Fibroblast of villous mesenchyme (primary cell): Measurements from ENCODE around the gene ADIG. TPM values are rescaled to one million over a fixed set of nuclear protein-coding genes. Genes with fewer than 3 reads are reported as not detected.

Experiments
- DNase-seq: peaks from one replicate; pipeline ENCODE4 v3.0.0-alpha.2; 2010; ENCODE audit warnings: low read depth
- H3K4me3 ChIP-seq: 2 replicates; pipeline ENCODE4 v1.5.1; 2011; ENCODE audit warnings: low read depth, mild to moderate bottlenecking, low read length
- total RNA-seq: library from RNA; depleted of rRNA; stranded (reverse); fragments of >200 nt; gene quantifications from 2 replicates; pipeline ENCODE4 v1.2.3, GENCODE V29; 2012
- TF ChIP-seq, protein P1 (sequence below): IDR thresholded peaks from 2 replicates; pipeline ENCODE4 v1.5.1; 2012; ENCODE audit warnings: low read depth, mild to moderate bottlenecking, low read length; ENCODE audit not compliant: insufficient read depth

The ADIG gene
- total RNA-seq = not detected in 2 replicates

DNA sequence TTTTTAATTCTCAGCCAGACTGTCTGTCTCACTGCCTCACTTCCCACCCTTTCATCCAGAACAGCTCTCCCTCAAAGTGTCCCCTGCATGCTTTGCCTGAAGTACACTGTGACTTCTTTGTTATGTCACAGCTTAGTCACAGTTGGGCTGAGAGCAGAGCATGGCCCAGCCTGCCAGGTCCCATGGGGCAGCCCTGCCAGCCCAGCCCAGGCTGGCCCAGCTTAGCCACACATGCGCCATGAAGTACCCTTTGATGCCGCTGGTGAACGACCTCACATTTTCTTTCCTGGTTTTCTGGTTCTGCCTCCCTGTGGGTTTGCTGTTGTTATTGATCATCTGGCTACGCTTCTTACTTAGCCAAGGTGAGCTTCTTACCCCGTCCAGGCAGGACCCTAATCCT is at the start of gene ADIG:
Gene ADIG (plus strand): TSS at position 185 of the 400 bp plus-strand sequence. CDS start 54 bp downstream, at position 239.
- TF ChIP-seq, protein P1, sequence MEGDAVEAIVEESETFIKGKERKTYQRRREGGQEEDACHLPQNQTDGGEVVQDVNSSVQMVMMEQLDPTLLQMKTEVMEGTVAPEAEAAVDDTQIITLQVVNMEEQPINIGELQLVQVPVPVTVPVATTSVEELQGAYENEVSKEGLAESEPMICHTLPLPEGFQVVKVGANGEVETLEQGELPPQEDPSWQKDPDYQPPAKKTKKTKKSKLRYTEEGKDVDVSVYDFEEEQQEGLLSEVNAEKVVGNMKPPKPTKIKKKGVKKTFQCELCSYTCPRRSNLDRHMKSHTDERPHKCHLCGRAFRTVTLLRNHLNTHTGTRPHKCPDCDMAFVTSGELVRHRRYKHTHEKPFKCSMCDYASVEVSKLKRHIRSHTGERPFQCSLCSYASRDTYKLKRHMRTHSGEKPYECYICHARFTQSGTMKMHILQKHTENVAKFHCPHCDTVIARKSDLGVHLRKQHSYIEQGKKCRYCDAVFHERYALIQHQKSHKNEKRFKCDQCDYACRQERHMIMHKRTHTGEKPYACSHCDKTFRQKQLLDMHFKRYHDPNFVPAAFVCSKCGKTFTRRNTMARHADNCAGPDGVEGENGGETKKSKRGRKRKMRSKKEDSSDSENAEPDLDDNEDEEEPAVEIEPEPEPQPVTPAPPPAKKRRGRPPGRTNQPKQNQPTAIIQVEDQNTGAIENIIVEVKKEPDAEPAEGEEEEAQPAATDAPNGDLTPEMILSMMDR = no peak
- no peak for DNase-seq
- no peak within 1 kb of the TSS for H3K4me3 ChIP-seq

DNA sequence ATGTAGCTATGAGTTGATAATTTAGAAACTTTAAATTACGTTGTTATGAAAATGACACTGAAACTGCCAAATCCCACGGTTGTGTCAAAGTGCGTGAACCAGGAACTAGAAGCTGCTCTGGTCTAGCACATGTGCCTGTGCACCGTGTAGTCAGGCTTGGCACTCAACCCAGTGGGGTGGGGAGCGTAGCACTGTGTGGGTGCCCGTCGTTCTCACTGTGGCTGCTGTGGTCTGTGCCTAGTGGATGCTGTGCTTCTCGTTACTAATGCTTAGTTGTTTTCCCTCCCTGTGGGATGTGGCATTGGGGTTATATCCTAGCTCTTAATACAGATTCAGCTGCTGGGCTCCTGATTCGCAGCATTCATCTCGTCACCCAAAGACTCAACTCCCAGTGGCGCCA is 46.2 kb upstream of the ADIG start:
- DNase-seq = no peak
- TF ChIP-seq, protein P1 = no peak
- no peak overlapping the region for H3K4me3 ChIP-seq

- no peak overlapping the region for H3K4me3 ChIP-seq
- TF ChIP-seq, protein P1 = no peak
- no peak for DNase-seq
Observed at GRCh38 chr20:38536310-38536709, 44.7 kb upstream of the ADIG start.

GRCh38 chr20:38537176-38537575 is 43.8 kb upstream of the ADIG start:
- H3K4me3 ChIP-seq = no peak overlapping the region
- TF ChIP-seq, protein P1 = no peak
- DNase-seq = no peak

DNA sequence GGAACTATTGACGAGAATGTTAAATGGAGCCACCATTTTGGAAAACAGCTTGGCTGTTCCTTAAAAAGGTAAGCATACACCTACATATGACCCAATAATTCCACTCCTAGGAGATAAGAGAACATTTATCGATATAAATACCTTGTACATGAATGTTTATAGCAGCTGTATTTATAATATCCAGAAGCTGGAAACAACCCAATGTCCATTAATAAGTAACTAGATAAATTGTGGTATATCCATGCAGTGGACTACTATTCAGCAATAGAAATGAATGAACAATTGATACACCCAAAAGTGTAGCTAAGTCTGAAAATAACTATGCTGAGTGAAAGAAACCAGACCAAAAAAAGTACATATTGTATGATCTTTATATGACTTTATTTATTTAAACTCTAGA is 42.2 kb upstream of the ADIG start:
- no peak overlapping the region for H3K4me3 ChIP-seq
- no peak for DNase-seq
- TF ChIP-seq, protein P1 = no peak

DNA sequence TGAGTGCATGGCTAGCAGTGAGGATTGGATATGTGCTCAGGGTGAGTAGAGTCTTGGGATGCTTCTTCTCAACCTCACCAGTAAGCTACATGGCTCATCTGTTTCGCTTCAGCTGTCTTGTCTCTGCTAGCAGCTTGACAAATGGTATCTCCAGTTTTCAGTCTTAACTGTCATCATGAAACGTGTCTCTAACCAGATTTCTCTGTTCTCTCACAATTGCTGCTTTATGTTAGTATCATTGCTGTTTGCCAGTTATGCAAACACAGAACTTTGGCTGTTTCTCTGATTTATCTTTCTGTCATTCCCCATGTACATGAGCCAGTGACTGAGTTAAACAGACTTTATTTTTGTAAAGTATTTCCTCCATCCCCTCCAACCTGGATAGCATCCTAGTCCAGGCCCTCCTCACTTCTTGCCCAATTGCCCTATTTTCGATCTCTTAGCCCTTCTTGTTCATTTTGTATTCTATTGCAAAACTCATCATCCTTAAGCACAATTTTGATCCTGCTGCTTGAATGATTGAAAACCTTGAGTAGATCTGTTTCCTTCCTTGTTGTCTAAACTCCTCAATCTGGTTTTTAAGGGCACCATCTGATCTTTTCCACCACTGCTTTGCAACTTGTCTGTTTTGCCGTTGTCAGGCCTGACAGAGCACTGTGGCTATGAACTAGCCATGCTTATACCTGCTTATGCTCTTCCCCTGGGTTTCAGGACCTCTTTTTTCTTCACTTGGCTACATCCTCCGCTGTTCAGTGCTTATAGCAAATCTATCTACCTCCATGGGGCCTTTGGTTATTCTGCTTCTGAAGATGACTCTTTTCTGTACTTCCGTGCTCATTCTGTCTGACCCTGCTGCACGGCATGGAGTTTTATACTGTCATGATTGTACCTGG is 37.7 kb upstream of the ADIG start:
- peak; percentile 16 for DNase-seq
- no peak overlapping the region for H3K4me3 ChIP-seq
- TF ChIP-seq, protein P1 = no peak
